NCI-H460 (cell line): ENCODE results near the gene KLHDC8B. TPM values are rescaled to one million over a fixed set of nuclear protein-coding genes. Genes with fewer than 3 reads are reported as not detected.

Experiments
- DNase-seq: peaks from one replicate; pipeline ENCODE4 v3.0.0-alpha.2; 2016; ENCODE audit warnings: low read depth; ENCODE audit errors: extremely low read depth
- polyA plus RNA-seq: library from polyadenylated mRNA; depleted of rRNA; stranded (reverse); fragments of >200 nt; gene quantifications from 2 replicates; pipeline ENCODE4 v1.2.3, GENCODE V29; 2014; cell fraction: nucleus; rRNA removed
- total RNA-seq: library from RNA; depleted of rRNA; stranded (reverse); fragments of >200 nt; shearing (Covaris generic); gene quantifications from 2 replicates; pipeline ENCODE4 v1.2.3, GENCODE V29; 2014; rRNA removed

KLHDC8B gene
- total RNA-seq, result 1.8 and 2.4 TPM in 2 replicates
- 6.7 and 20.5 TPM in 2 replicates for polyA plus RNA-seq

- DNase-seq, result peak; percentile 51
Measured at GRCh38 chr3:49171119-49171774, at the start of gene KLHDC8B. TSS of gene KLHDC8B (plus strand) at chr3:49171598. CDS start at chr3:49172770, 1,172 bp downstream.

GRCh38 chr3:49122022-49122421 lies 49.4 kb upstream of the KLHDC8B start:
- DNase-seq, result no peak

- no peak for DNase-seq
Measured at GRCh38 chr3:49122451-49122850, 48.9 kb upstream of the KLHDC8B start.

GRCh38 chr3:49122886-49123545 lies 48.4 kb upstream of the KLHDC8B start:
- no peak for DNase-seq

GRCh38 chr3:49123687-49124086 lies 47.7 kb upstream of the KLHDC8B start:
- no peak for DNase-seq

GRCh38 chr3:49124203-49124602 lies 47.2 kb upstream of the KLHDC8B start:
- DNase-seq, result no peak

- DNase-seq, result no peak
Measured at GRCh38 chr3:49124991-49125670, 46.3 kb upstream of the KLHDC8B start.

- DNase-seq, result no peak
Measured at GRCh38 chr3:49131040-49131439, 40.4 kb upstream of the KLHDC8B start.

GRCh38 chr3:49131576-49131975 lies 39.8 kb upstream of the KLHDC8B start:
- no peak for DNase-seq

- DNase-seq, result no peak
Measured at GRCh38 chr3:49132073-49132436, 39.3 kb upstream of the KLHDC8B start.

GRCh38 chr3:49132437-49133225 lies 38.8 kb upstream of the KLHDC8B start, which contains the start of gene LAMB2:
TSS of gene LAMB2 (minus strand) at chr3:49133050. CDS start at chr3:49132867, 183 bp downstream.
- DNase-seq, result peak; percentile 62

GRCh38 chr3:49133226-49133951 lies 38.0 kb upstream of the KLHDC8B start:
- peak; percentile 72 for DNase-seq

- DNase-seq, result no peak
Measured at GRCh38 chr3:49134471-49135265, 36.7 kb upstream of the KLHDC8B start.

GRCh38 chr3:49135499-49135898 lies 35.9 kb upstream of the KLHDC8B start:
- DNase-seq, result no peak

GRCh38 chr3:49140080-49140479 lies 31.3 kb upstream of the KLHDC8B start:
- DNase-seq, result no peak

- no peak for DNase-seq
Measured at GRCh38 chr3:49148159-49148558, 23.2 kb upstream of the KLHDC8B start.

GRCh38 chr3:49151610-49152009 lies 19.8 kb upstream of the KLHDC8B start:
- no peak for DNase-seq

- no peak for DNase-seq
Measured at GRCh38 chr3:49153349-49153912, 18.0 kb upstream of the KLHDC8B start.

- no peak for DNase-seq
Measured at GRCh38 chr3:49157289-49157688, 14.1 kb upstream of the KLHDC8B start.
